Neuronal stem cell (in vitro differentiated cells): ENCODE results near the gene HMG20B.
A peak's percentile ranks its signal among the peaks of the same experiment; 100 is the strongest.

ENCODE experiments used
- DNase-seq: peaks from one replicate; pipeline ENCODE4 v3.0.0-alpha.2; 2013; ENCODE audit warnings: low spot score
- H2AFZ ChIP-seq: one replicate; pipeline ENCODE4 v1.6.1; 2013; ENCODE audit warnings: mild to moderate bottlenecking, low read length, inconsistent platforms
- H2AK5ac ChIP-seq: 2 replicates; pipeline ENCODE4 v1.6.1; 2013; ENCODE audit warnings: low read depth, mild to moderate bottlenecking, inconsistent platforms, low read length, moderate library complexity, mixed read lengths
- H2BK120ac ChIP-seq: 2 replicates; pipeline ENCODE4 v1.6.1; 2013; ENCODE audit warnings: low read depth, mild to moderate bottlenecking, inconsistent platforms, low read length, moderate library complexity, mixed read lengths
- H2BK12ac ChIP-seq: one replicate; pipeline ENCODE4 v1.6.1; 2013; ENCODE audit warnings: low read length, inconsistent platforms
- H2BK15ac ChIP-seq: 2 replicates; pipeline ENCODE4 v1.6.1; 2013; ENCODE audit warnings: mild to moderate bottlenecking, low read length, inconsistent platforms, mixed read lengths
- H2BK5ac ChIP-seq: one replicate; pipeline ENCODE4 v1.6.1; 2013; ENCODE audit warnings: inconsistent platforms, mild to moderate bottlenecking, low read length, moderate library complexity
- H3K14ac ChIP-seq: one replicate; pipeline ENCODE4 v1.6.1; 2013; ENCODE audit warnings: low read length, inconsistent platforms
- H3K18ac ChIP-seq: 2 replicates; pipeline ENCODE4 v1.6.1; 2013; ENCODE audit warnings: low read length, inconsistent platforms
- H3K23ac ChIP-seq: 2 replicates; pipeline ENCODE4 v1.6.1; 2013; ENCODE audit warnings: low read depth, mild to moderate bottlenecking, mixed read lengths, low read length, inconsistent platforms; ENCODE audit not compliant: poor library complexity
- H3K27ac ChIP-seq: replicated peaks from 3 replicates; pipeline ENCODE4 v1.5.1; 2013; ENCODE audit warnings: low read length, inconsistent platforms
- H3K27me3 ChIP-seq, 3 experiments: 2 replicates each; pipeline ENCODE4 v1.6.1; 2013; ENCODE audit warnings: low read length in 3 of 3, mild to moderate bottlenecking in 2 of 3, inconsistent platforms in 1 of 3, low read depth in 1 of 3, mixed read lengths in 1 of 3, moderate library complexity in 1 of 3; ENCODE audit not compliant: control insufficient read depth in 3 of 3, insufficient read depth in 3 of 3
- H3K36me3 ChIP-seq, 2 donors: replicated peaks in 1 of 2; 2 replicates each; pipeline ENCODE4 v1.6.1; 2013; ENCODE audit warnings: low read length in 2 of 2; ENCODE audit not compliant: control insufficient read depth in 2 of 2, insufficient read depth in 2 of 2
- H3K4ac ChIP-seq: 2 replicates; pipeline ENCODE4 v1.6.1; 2013; ENCODE audit warnings: inconsistent platforms, mild to moderate bottlenecking, low read length, moderate library complexity
- H3K4me1 ChIP-seq, 2 donors: 1 replicate in 1 of 2; 2 replicates in 1 of 2; pipeline ENCODE4 v1.6.1; 2013; ENCODE audit warnings: low read length in 2 of 2, low read depth in 1 of 2; ENCODE audit not compliant: control insufficient read depth in 2 of 2, insufficient read depth in 1 of 2
- H3K4me2 ChIP-seq: one replicate; pipeline ENCODE4 v1.6.1; 2013; ENCODE audit warnings: mild to moderate bottlenecking, low read length, inconsistent platforms; ENCODE audit not compliant: insufficient read depth, poor library complexity, severe bottlenecking
- H3K4me3 ChIP-seq, 2 donors: 2 replicates each; pipeline ENCODE4 v1.5.1; 2013; ENCODE audit warnings: low read length in 2 of 2, mild to moderate bottlenecking in 2 of 2, inconsistent platforms in 1 of 2, moderate library complexity in 1 of 2
- H3K79me1 ChIP-seq: one replicate; pipeline ENCODE4 v1.6.1; 2013; ENCODE audit warnings: low read depth, mild to moderate bottlenecking, inconsistent platforms, low read length, moderate library complexity
- H3K9ac ChIP-seq: one replicate; pipeline ENCODE4 v1.6.1; 2013; ENCODE audit warnings: mild to moderate bottlenecking, low read depth, low read length, inconsistent platforms; ENCODE audit not compliant: poor library complexity
- H3K9me3 ChIP-seq, 2 donors: replicated peaks in 1 of 2; 2 replicates each; pipeline versions ENCODE3 to v1.6.1; 2013; ENCODE audit warnings: low read length in 2 of 2, mild to moderate bottlenecking in 2 of 2, inconsistent platforms in 1 of 2, low read depth in 1 of 2, mixed read lengths in 1 of 2, moderate library complexity in 1 of 2; ENCODE audit not compliant: control insufficient read depth in 2 of 2, insufficient read depth in 1 of 2
- H4K8ac ChIP-seq: one replicate; pipeline ENCODE4 v1.6.1; 2013; ENCODE audit warnings: low read depth, mild to moderate bottlenecking, inconsistent platforms, low read length, moderate library complexity
- H4K91ac ChIP-seq: one replicate; pipeline ENCODE4 v1.6.1; 2013; ENCODE audit warnings: low read length, low read depth, mild to moderate bottlenecking, inconsistent platforms; ENCODE audit not compliant: poor library complexity
- WGBS, 2 donors: extraction: QIAGEN DNeasy Blood & Tissue Kit; methylation state at CpG; one replicate each; pipeline ENCODE4 v1.1.7; 2013; ENCODE audit warnings: missing lambda C conversion rate in 2 of 2, mixed read lengths in 1 of 2; ENCODE audit not compliant: insufficient read length in 2 of 2, insufficient replicate concordance in 1 of 2; ENCODE audit errors: extremely low coverage in 2 of 2; 5-methylcytosine and 5-hydroxymethylcytosine counted together

HMG20B gene

GRCh38 chr19:3556978-3557460 is 15.7 kb upstream of the HMG20B start:
- Histone ChIP-seq H3K4me2 (peak overlapping the region; percentile 94), H3K27me3 (no peaks in the 10 kb centered on the region), H2BK120ac (no peak overlapping the region), H3K9ac (peak overlapping the region; percentile 98), H3K23ac (peak overlapping the region; percentile 99), H4K8ac (no peak overlapping the region), H3K27ac (no peak overlapping the region), H3K79me1 (peaks cover 12% of the 10 kb centered on the region), H3K36me3 (no peaks in the 10 kb centered on the region), H3K4me1 (peaks cover 6 to 10% of the 10 kb centered on the region in 2 donors), H3K9me3 (no peaks in the 10 kb centered on the region), H2AFZ (peak overlapping the region; percentile 99), H3K14ac (peak overlapping the region; percentile 97), H4K91ac (no peak overlapping the region), H2BK12ac (no peak overlapping the region), H2BK5ac (peak overlapping the region; percentile 75), H3K4me3 (peak overlapping the region; percentile 99), H2BK15ac (peak overlapping the region; percentile 49), H3K18ac (peak overlapping the region; percentile 87), H3K4ac (no peak overlapping the region), H2AK5ac (peak overlapping the region; percentile 86)
- no peak for DNase-seq
- WGBS, 2 donors, result no CpG with 5 or more reads among the region's 60 CpGs

GRCh38 chr19:3557461-3558248 is 15.1 kb upstream of the HMG20B start, which contains the start of gene MFSD12:
MFSD12 (minus strand) TSS chr19:3557586; CDS start chr19:3557403, 183 bp downstream.
- H3K9me3 ChIP-seq, result peaks cover 0 to 2% of the 10 kb centered on the region in 2 donors
- peak within 1 kb of the TSS; percentile 99 for H3K4me3 ChIP-seq
- no peak within 1 kb of the TSS for H2BK120ac ChIP-seq
- H3K27me3 ChIP-seq, result no peaks in the 10 kb centered on the region
- no peak within 1 kb of the TSS for H4K8ac ChIP-seq
- H3K14ac ChIP-seq, result peak within 1 kb of the TSS; percentile 97
- H2AFZ ChIP-seq, result peak within 1 kb of the TSS; percentile 99
- peak within 1 kb of the TSS; percentile 94 for H3K4me2 ChIP-seq
- DNase-seq, result peak; percentile 91
- H3K4me1 ChIP-seq, result peaks cover 6 to 10% of the 10 kb centered on the region in 2 donors
- no peak within 1 kb of the TSS for H2BK12ac ChIP-seq
- peak within 1 kb of the TSS; percentile 86 for H2AK5ac ChIP-seq
- peak within 1 kb of the TSS; percentile 75 for H2BK5ac ChIP-seq
- WGBS, 2 donors, result no CpG with 5 or more reads among the region's 81 CpGs
- peak within 1 kb of the TSS; percentile 99 for H3K23ac ChIP-seq
- H3K79me1 ChIP-seq, result peaks cover 12% of the 10 kb centered on the region
- no peaks in the 10 kb centered on the region for H3K36me3 ChIP-seq
- peak within 1 kb of the TSS; percentile 87 for H3K18ac ChIP-seq
- no peak within 1 kb of the TSS for H4K91ac ChIP-seq
- no peak within 1 kb of the TSS for H3K4ac ChIP-seq
- H3K9ac ChIP-seq, result peak within 1 kb of the TSS; percentile 98
- no peak within 1 kb of the TSS for H3K27ac ChIP-seq
- peak within 1 kb of the TSS; percentile 94 for H2BK15ac ChIP-seq

- Histone ChIP-seq H3K9ac (no peak overlapping the region), H4K91ac (no peak overlapping the region), H3K27ac (no peak overlapping the region), H2BK120ac (no peak overlapping the region), H3K27me3 (no peaks in the 10 kb centered on the region), H3K79me1 (peaks cover 3% of the 10 kb centered on the region), H3K9me3 (peaks cover 0 to 2% of the 10 kb centered on the region in 2 donors), H3K23ac (no peak overlapping the region), H4K8ac (no peak overlapping the region), H3K4me1 (no peaks in the 10 kb centered on the region), H3K36me3 (no peaks in the 10 kb centered on the region), H2BK12ac (no peak overlapping the region), H3K4me3 (no peak overlapping the region), H3K14ac (no peak overlapping the region), H2BK5ac (no peak overlapping the region), H2BK15ac (no peak overlapping the region), H2AFZ (no peak overlapping the region), H3K4me2 (no peak overlapping the region), H3K18ac (no peak overlapping the region), H3K4ac (no peak overlapping the region), H2AK5ac (peak overlapping the region; percentile 63)
- no CpG with 5 or more reads among the region's 17 CpGs for WGBS, 2 donors
- DNase-seq, result no peak
These were observed 8.8 kb upstream of the HMG20B start for GRCh38 chr19:3563709-3564524.

GRCh38 chr19:3565139-3565538 is 7.6 kb upstream of the HMG20B start:
- Histone ChIP-seq H3K18ac (no peak overlapping the region), H3K4me2 (no peak overlapping the region), H3K9me3 (peaks cover 0 to 2% of the 10 kb centered on the region in 2 donors), H3K27me3 (no peaks in the 10 kb centered on the region), H2BK15ac (no peak overlapping the region), H3K4me3 (no peak overlapping the region), H3K79me1 (peaks cover 3% of the 10 kb centered on the region), H3K27ac (no peak overlapping the region), H2BK12ac (no peak overlapping the region), H3K14ac (no peak overlapping the region), H3K23ac (no peak overlapping the region), H4K91ac (no peak overlapping the region), H2AK5ac (peak overlapping the region; percentile 47), H2BK120ac (no peak overlapping the region), H3K4me1 (no peaks in the 10 kb centered on the region), H3K4ac (no peak overlapping the region), H2BK5ac (no peak overlapping the region), H2AFZ (no peak overlapping the region), H4K8ac (no peak overlapping the region), H3K9ac (no peak overlapping the region), H3K36me3 (no peaks in the 10 kb centered on the region)
- no CpG with 5 or more reads among the region's 19 CpGs for WGBS, 2 donors
- DNase-seq, result no peak
